ENCODE data around the gene ZBED1.

GRCh38 chrX:2548711-2549423 lies 48.1 kb upstream of the ZBED1 start:
- TF ChIP-seq, protein P1, sequence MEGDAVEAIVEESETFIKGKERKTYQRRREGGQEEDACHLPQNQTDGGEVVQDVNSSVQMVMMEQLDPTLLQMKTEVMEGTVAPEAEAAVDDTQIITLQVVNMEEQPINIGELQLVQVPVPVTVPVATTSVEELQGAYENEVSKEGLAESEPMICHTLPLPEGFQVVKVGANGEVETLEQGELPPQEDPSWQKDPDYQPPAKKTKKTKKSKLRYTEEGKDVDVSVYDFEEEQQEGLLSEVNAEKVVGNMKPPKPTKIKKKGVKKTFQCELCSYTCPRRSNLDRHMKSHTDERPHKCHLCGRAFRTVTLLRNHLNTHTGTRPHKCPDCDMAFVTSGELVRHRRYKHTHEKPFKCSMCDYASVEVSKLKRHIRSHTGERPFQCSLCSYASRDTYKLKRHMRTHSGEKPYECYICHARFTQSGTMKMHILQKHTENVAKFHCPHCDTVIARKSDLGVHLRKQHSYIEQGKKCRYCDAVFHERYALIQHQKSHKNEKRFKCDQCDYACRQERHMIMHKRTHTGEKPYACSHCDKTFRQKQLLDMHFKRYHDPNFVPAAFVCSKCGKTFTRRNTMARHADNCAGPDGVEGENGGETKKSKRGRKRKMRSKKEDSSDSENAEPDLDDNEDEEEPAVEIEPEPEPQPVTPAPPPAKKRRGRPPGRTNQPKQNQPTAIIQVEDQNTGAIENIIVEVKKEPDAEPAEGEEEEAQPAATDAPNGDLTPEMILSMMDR (IDR thresholded peaks at IDR 0.05; ENCODE audit: extremely low read depth in 1 of 2, insufficient read depth in 1 of 2, low read depth in 1 of 2, low read length in 2 of 2), result no peak
- TF ChIP-seq POLR2A (IDR thresholded peaks at IDR 0.05; ENCODE audit: low read depth, low read length), result no peak
- TF ChIP-seq EZH2 (IDR thresholded peaks at IDR 0.05; ENCODE audit: borderline replicate concordance, low read depth, low read length, severe bottlenecking), result no peak
- no peak for TF ChIP-seq POLR2AphosphoS5 (IDR thresholded peaks at IDR 0.05; ENCODE audit: insufficient read depth, low read depth, low read length)
- no peak for TF ChIP-seq MYC (IDR thresholded peaks at IDR 0.05; ENCODE audit: low read depth, low read length)

All from endothelial cell of umbilical vein (primary cell).